SU-DHL-6 (cell line): Measurements from ENCODE around the gene PCDHA8.
"Not testable (repeated sequence)": the region's sequence is repeated elsewhere in the genome, so short reads cannot be mapped to it uniquely, and the experiment has no call there.

ENCODE experiments used
- H2AFZ ChIP-seq: fragments of 200-600 bp; sonication (generic); 2 replicates; pipeline ENCODE4 v1.6.1; 2014; ENCODE audit warnings: low read depth, mild to moderate bottlenecking, moderate library complexity, mixed read lengths, antibody characterized with exemption, low read length; ENCODE audit not compliant: severe bottlenecking
- H3F3A ChIP-seq: fragments of 200-600 bp; shearing (Covaris generic); 2 replicates; pipeline ENCODE4 v1.6.0; 2016; ENCODE audit warnings: antibody characterized with exemption, mild to moderate bottlenecking; ENCODE audit not compliant: insufficient read depth
- H3K27ac ChIP-seq: fragments of 200-600 bp; sonication (generic); 2 replicates; pipeline ENCODE4 v1.5.1; 2016; ENCODE audit warnings: low read depth, mild to moderate bottlenecking, low read length, moderate library complexity, mixed read lengths
- H3K27me3 ChIP-seq: fragments of 200-600 bp; sonication (generic), shearing (Covaris generic); 2 replicates; pipeline ENCODE4 v1.6.0; 2014; ENCODE audit warnings: mild to moderate bottlenecking, low read length
- H3K36me3 ChIP-seq: fragments of 200-600 bp; sonication (generic); 2 replicates; pipeline ENCODE4 v1.6.1; 2014; ENCODE audit warnings: mild to moderate bottlenecking, low read length, mixed read lengths
- H3K4me2 ChIP-seq: fragments of 300-600, 200-600 bp; shearing (Covaris generic), sonication (generic); 2 replicates; pipeline ENCODE4 v1.6.0; 2014; ENCODE audit warnings: low read length, low read depth, mild to moderate bottlenecking; ENCODE audit not compliant: poor library complexity, severe bottlenecking
- H3K4me3 ChIP-seq: fragments of 200-600 bp; sonication (generic); 2 replicates; pipeline ENCODE4 v1.5.1; 2014; ENCODE audit warnings: antibody characterized with exemption, low read length, mild to moderate bottlenecking, mixed read lengths; ENCODE audit not compliant: insufficient read depth, poor library complexity, severe bottlenecking
- H3K79me2 ChIP-seq: fragments of 200-600 bp; sonication (generic); 2 replicates; pipeline ENCODE4 v1.6.1; 2014; ENCODE audit warnings: mild to moderate bottlenecking, low read length, moderate library complexity; ENCODE audit not compliant: insufficient read depth
- H3K9ac ChIP-seq: fragments of 200-600 bp; sonication (generic); 2 replicates; pipeline ENCODE4 v1.7.0; 2014; ENCODE audit warnings: mild to moderate bottlenecking, low read length
- H3K9me2 ChIP-seq: fragments of 200-600 bp; sonication (generic); replicated peaks from 2 replicates; pipeline ENCODE4 v1.6.1; 2014; ENCODE audit warnings: low read length; ENCODE audit not compliant: insufficient read depth
- H3K9me3 ChIP-seq: fragments of 200-600 bp; sonication (generic); 2 replicates; pipeline ENCODE4 v1.6.1; 2014; ENCODE audit warnings: low read length, mixed read lengths; ENCODE audit not compliant: insufficient read depth
- H4K20me1 ChIP-seq: fragments of 200-600 bp; sonication (generic); 2 replicates; pipeline ENCODE4 v1.6.1; 2014; ENCODE audit warnings: low read depth, mild to moderate bottlenecking, antibody characterized with exemption, low read length, moderate library complexity, mixed read lengths
- CTCF ChIP-seq: fragments of 200-600 bp; sonication (generic); IDR thresholded peaks from one replicate; pipeline ENCODE4 v1.5.1; 2017; ENCODE audit warnings: antibody characterized with exemption, mild to moderate bottlenecking, low read length, moderate library complexity; ENCODE audit not compliant: insufficient read depth, poor library complexity, severe bottlenecking
- EZH2phosphoT487 ChIP-seq: fragments of 200-600 bp; sonication (generic), shearing (Covaris generic); conservative IDR thresholded peaks from 2 replicates; pipeline ENCODE4 v1.6.1; 2018; ENCODE audit warnings: mild to moderate bottlenecking, antibody characterized with exemption, low read length, moderate library complexity, mixed read lengths

PCDHA8 gene

DNA sequence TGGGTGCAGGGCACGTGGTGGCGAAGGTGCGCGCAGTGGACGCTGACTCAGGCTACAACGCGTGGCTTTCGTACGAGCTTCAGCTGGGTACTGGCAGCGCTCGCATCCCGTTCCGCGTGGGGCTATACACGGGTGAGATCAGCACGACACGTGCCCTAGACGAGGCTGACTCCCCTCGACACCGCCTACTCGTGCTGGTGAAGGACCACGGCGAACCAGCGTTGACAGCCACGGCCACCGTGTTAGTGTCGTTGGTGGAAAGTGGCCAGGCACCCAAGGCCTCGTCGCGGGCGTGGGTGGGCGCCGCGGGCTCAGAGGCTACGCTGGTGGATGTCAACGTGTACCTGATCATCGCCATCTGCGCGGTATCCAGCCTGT, 44.3 kb upstream of the PCDHA8 start:
- no peaks in the 10 kb centered on the region for H4K20me1 ChIP-seq
- no peak for TF ChIP-seq CTCF
- no peak for TF ChIP-seq EZH2phosphoT487
- H3K4me2 ChIP-seq: no peak overlapping the region
- H3K27ac ChIP-seq: no peak overlapping the region
- H3K9me3 ChIP-seq: no peaks in the 10 kb centered on the region
- no peaks in the 10 kb centered on the region for H3K27me3 ChIP-seq
- no peaks in the 10 kb centered on the region for H3K9me2 ChIP-seq
- no peaks in the 10 kb centered on the region for H3K79me2 ChIP-seq
- H3K36me3 ChIP-seq: no peaks in the 10 kb centered on the region
- no peak overlapping the region for H3K9ac ChIP-seq
- H3K4me3 ChIP-seq: no peak overlapping the region
- no peak overlapping the region for H2AFZ ChIP-seq
- no peaks in the 10 kb centered on the region for H3F3A ChIP-seq

GRCh38 chr5:140800816-140801493, 40.0 kb upstream of the PCDHA8 start, which contains the start of gene PCDHA3:
PCDHA3 (plus strand) TSS chr5:140801057.
- no peak within 1 kb of the TSS for H3K27ac ChIP-seq
- TF ChIP-seq CTCF (no peak), EZH2phosphoT487 (no peak)
- H4K20me1 ChIP-seq: no peaks in the 10 kb centered on the region
- H3K36me3 ChIP-seq: no peaks in the 10 kb centered on the region
- no peaks in the 10 kb centered on the region for H3K9me3 ChIP-seq
- no peak within 1 kb of the TSS for H3K9ac ChIP-seq
- no peaks in the 10 kb centered on the region for H3K27me3 ChIP-seq
- no peaks in the 10 kb centered on the region for H3K9me2 ChIP-seq
- no peak within 1 kb of the TSS for H3K4me2 ChIP-seq
- H3F3A ChIP-seq: no peaks in the 10 kb centered on the region
- no peak within 1 kb of the TSS for H2AFZ ChIP-seq
- H3K4me3 ChIP-seq: no peak within 1 kb of the TSS
- no peaks in the 10 kb centered on the region for H3K79me2 ChIP-seq

- Histone ChIP-seq H3K9me3 (no peaks in the 10 kb centered on the region), H2AFZ (no peak overlapping the region), H3K27ac (no peak overlapping the region), H3K9me2 (no peaks in the 10 kb centered on the region), H3K79me2 (no peaks in the 10 kb centered on the region), H3K4me3 (no peak overlapping the region), H3K4me2 (no peak overlapping the region), H3K36me3 (no peaks in the 10 kb centered on the region), H3K9ac (no peak overlapping the region), H3F3A (no peaks in the 10 kb centered on the region), H4K20me1 (no peaks in the 10 kb centered on the region), H3K27me3 (no peaks in the 10 kb centered on the region)
- TF ChIP-seq CTCF: no peak
- no peak for TF ChIP-seq EZH2phosphoT487
Observed at GRCh38 chr5:140801494-140801841, 39.5 kb upstream of the PCDHA8 start.

DNA sequence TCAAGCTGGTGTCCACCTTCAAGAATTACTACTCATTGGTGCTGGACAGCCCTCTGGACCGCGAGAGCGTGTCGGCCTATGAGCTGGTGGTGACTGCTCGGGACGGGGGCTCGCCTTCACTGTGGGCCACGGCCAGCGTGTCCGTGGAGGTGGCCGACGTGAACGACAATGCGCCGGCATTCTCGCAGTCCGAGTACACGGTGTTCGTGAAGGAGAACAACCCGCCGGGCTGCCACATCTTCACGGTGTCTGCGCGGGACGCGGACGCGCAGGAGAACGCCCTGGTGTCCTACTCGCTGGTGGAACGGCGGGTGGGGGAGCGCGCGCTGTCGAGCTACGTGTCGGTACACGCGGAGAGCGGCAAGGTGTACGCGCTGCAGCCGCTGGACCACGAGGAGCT, 38.6 kb upstream of the PCDHA8 start:
- H3K36me3 ChIP-seq, H3K9me2 ChIP-seq, H3K9ac ChIP-seq, H3K27ac ChIP-seq, H3F3A ChIP-seq, H3K27me3 ChIP-seq, H3K4me2 ChIP-seq, H2AFZ ChIP-seq, H3K4me3 ChIP-seq, H4K20me1 ChIP-seq, H3K79me2 ChIP-seq, H3K9me3 ChIP-seq: not testable (repeated sequence)
